BE2C (cell line): ENCODE data around the gene ABCA4.

Experiments
- DNase-seq: peaks from one replicate; pipeline ENCODE4 v3.0.0-alpha.2; 2020
- H3K27me3 ChIP-seq: fragments of 250-450 bp; sonication (Bioruptor Pico); 2 replicates; pipeline ENCODE4 v1.5.1; 2020; ENCODE audit warnings: mild to moderate bottlenecking
- H3K36me3 ChIP-seq: fragments of 250-450 bp; sonication (Bioruptor Pico); 2 replicates; pipeline ENCODE4 v1.5.1; 2020; ENCODE audit warnings: mild to moderate bottlenecking
- H3K4me1 ChIP-seq: fragments of 250-450 bp; sonication (Bioruptor Pico); 2 replicates; pipeline ENCODE4 v1.5.1; 2020
- H3K4me3 ChIP-seq: 2 replicates; pipeline ENCODE4 v1.5.1; 2011; ENCODE audit warnings: low read depth, low read length
- H3K9me3 ChIP-seq: fragments of 250-450 bp; sonication (Bioruptor Pico); 2 replicates; pipeline ENCODE4 v1.5.1; 2020
- TF ChIP-seq, protein P1 (sequence below): IDR thresholded peaks from 2 replicates; pipeline ENCODE4 v1.5.1; 2012; ENCODE audit warnings: mild to moderate bottlenecking, low read depth, low read length

Gene ABCA4

DNA sequence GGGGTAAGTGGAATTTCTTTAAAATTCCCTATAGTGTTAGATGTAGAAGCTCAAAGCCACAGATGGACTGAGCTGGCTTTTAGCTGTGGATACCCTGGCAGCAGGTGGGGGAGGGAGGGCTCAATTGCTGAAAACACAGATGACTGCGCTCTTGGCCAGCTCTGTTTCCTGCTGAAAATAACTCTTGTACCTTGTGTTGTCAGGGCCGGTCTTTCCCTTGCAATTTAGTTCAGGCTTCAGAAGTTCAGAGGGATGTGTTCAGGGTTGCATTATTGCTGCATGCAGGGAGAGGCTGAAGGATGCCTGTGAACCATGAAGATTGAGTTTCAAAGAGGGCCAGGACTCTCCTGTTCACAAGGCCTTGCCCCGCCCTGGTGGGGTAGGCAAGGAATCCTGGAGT lies 153.6 kb downstream of the ABCA4 start:
- Histone ChIP-seq H3K4me3 (no peak overlapping the region), H3K9me3 (no peaks in the 10 kb centered on the region), H3K4me1 (no peaks in the 10 kb centered on the region), H3K36me3 (no peaks in the 10 kb centered on the region), H3K27me3 (no peaks in the 10 kb centered on the region)
- no peak for DNase-seq
- TF ChIP-seq, protein P1, sequence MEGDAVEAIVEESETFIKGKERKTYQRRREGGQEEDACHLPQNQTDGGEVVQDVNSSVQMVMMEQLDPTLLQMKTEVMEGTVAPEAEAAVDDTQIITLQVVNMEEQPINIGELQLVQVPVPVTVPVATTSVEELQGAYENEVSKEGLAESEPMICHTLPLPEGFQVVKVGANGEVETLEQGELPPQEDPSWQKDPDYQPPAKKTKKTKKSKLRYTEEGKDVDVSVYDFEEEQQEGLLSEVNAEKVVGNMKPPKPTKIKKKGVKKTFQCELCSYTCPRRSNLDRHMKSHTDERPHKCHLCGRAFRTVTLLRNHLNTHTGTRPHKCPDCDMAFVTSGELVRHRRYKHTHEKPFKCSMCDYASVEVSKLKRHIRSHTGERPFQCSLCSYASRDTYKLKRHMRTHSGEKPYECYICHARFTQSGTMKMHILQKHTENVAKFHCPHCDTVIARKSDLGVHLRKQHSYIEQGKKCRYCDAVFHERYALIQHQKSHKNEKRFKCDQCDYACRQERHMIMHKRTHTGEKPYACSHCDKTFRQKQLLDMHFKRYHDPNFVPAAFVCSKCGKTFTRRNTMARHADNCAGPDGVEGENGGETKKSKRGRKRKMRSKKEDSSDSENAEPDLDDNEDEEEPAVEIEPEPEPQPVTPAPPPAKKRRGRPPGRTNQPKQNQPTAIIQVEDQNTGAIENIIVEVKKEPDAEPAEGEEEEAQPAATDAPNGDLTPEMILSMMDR: no peak

DNA sequence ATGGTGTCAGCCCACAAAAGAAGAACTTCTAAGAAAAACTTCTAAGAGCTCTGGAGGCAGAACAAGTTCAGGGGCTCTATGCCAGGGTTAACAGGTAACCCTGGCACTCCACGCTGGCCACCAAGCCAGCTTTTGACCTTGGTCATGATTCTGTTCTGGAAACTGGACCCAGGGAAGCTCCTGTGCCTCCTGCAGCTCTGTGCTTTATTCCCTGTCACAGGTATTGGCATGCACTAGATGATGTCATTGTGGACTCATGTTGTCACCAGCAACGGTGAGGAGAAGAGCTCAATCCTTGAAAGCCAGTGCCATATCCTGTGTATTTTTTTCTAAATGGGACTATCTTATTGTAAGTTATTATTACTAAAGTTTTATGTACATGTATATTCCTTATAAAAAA lies 155.1 kb downstream of the ABCA4 start:
- Histone ChIP-seq H3K36me3 (no peaks in the 10 kb centered on the region), H3K9me3 (no peaks in the 10 kb centered on the region), H3K4me3 (no peak overlapping the region), H3K27me3 (no peaks in the 10 kb centered on the region), H3K4me1 (no peaks in the 10 kb centered on the region)
- TF ChIP-seq, protein P1: no peak
- DNase-seq: no peak

DNA sequence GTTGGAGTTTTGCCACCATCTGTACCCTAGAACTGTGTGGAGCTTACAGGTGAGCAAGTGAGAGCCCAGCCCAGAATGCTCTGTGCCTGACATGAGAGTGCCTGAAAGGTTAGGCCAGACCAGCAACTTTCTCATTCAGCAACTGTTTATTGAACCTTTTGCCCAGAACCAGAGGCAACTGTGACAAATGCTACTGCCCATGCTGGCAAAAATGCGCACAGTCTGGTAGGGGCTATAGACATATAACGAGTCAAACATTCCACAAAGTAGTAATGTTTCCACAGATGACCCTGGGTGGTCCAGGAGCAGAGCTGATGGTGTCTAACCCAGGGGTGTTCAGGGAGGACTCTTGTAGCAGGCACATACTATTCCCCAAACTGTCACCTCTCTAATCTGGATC lies 155.7 kb downstream of the ABCA4 start:
- no peak overlapping the region for H3K4me3 ChIP-seq
- H3K9me3 ChIP-seq: no peaks in the 10 kb centered on the region
- TF ChIP-seq, protein P1: no peak

DNA sequence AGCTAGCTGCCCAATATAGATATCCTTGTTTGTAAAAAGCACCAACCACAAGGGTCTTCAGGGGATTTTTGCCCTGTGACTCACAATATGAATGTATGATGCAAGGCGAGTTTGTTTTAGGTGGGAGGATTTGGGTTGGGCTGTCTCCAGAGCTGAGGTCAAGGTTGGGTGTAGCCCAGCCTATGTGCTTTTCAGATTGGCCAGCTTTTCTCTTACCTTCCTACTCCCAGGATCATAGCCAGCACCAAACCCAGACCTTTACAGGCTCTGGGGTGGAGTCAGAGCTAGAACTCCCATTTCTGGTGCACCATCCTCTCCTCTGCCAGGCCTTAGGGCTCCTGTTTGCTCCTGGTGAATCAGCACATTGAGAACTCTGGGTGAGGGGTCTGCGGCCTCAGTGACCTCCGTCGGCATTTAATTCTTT lies 156.2 kb downstream of the ABCA4 start:
- no peak for DNase-seq
- no peaks in the 10 kb centered on the region for H3K27me3 ChIP-seq
- H3K4me3 ChIP-seq: no peak overlapping the region
- TF ChIP-seq, protein P1: no peak
- no peaks in the 10 kb centered on the region for H3K4me1 ChIP-seq
- H3K36me3 ChIP-seq: no peaks in the 10 kb centered on the region
- no peaks in the 10 kb centered on the region for H3K9me3 ChIP-seq

More for the DNA sequence above, 155.7 kb downstream of the ABCA4 start:
- Histone ChIP-seq H3K4me1 (no peaks in the 10 kb centered on the region), H3K36me3 (no peaks in the 10 kb centered on the region), H3K27me3 (no peaks in the 10 kb centered on the region)
- DNase-seq: no peak

DNA sequence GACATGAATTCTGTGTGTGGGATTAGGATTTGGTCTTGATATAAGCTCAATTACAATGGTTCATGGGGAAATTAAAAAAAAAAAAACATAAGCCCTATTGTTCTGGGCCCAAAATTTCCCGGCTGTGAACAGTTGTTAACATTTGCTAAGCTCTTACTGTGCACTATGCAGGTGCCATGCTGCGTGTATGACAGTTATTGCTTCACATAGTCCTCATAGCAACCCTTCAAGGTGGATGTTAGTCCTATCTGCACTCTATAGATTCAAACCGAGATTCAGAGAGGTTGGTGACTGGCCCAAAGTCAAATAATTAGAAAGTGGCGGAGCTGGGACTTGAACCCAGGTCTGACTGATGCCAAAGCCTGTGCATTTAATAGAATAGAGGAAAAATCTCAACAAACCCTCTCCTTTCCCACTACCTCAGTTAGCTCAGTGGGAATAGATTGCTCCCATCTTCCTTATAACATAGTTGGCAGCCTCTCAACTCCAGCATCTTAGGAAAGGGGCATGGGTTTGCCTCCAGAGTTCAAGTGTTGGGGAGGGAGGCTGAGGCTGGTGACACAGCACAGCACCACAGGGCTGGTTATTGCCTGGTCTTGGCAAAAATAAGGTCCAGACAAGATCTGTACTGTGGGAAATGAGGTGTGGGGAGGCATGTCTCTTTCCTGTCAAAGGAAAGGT lies 156.7 kb downstream of the ABCA4 start:
- no peaks in the 10 kb centered on the region for H3K36me3 ChIP-seq
- H3K4me1 ChIP-seq: no peaks in the 10 kb centered on the region
- no peaks in the 10 kb centered on the region for H3K9me3 ChIP-seq
- no peak for DNase-seq
- no peaks in the 10 kb centered on the region for H3K27me3 ChIP-seq
- H3K4me3 ChIP-seq: no peak overlapping the region
- TF ChIP-seq, protein P1: no peak

DNA sequence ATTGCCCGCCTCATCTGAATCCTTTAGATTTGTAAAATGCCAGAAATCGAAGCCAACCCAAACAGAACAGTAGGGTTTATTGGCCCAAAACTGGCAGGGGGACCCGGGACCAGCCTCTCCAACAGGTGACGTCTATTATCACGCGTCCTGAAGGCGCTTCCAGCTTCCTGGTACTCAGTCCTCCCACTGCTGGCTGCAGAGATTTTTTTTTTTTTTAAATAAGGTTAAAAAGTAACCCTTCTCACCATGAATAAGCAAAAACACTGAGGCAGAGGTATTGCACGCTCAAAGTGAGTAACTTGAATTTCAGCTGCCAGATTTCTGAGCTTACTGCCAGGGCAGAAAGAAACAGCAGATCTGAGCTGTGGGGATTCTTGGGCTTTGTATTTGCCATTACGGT lies 157.4 kb downstream of the ABCA4 start:
- no peaks in the 10 kb centered on the region for H3K4me1 ChIP-seq
- H3K27me3 ChIP-seq: no peaks in the 10 kb centered on the region
- H3K4me3 ChIP-seq: no peak overlapping the region
- TF ChIP-seq, protein P1: no peak
- no peaks in the 10 kb centered on the region for H3K9me3 ChIP-seq
- DNase-seq: no peak
- H3K36me3 ChIP-seq: no peaks in the 10 kb centered on the region
